Endodermal cell (in vitro differentiated cells): ENCODE data around the gene SH3GL1. TPM values are rescaled to one million over a fixed set of nuclear protein-coding genes. Genes with fewer than 3 reads are reported as not detected.

Experiments
- DNase-seq: peaks from one replicate; pipeline ENCODE4 v3.0.0-alpha.2; 2017
- H3K27ac ChIP-seq: 2 replicates; pipeline ENCODE4 v1.5.1; 2013; ENCODE audit warnings: mild to moderate bottlenecking, low read depth, low read length, moderate library complexity
- H3K27me3 ChIP-seq: 2 replicates; pipeline ENCODE4 v1.6.1; 2013; ENCODE audit warnings: mild to moderate bottlenecking, low read length, moderate library complexity; ENCODE audit not compliant: insufficient read depth, control insufficient read depth, poor library complexity, severe bottlenecking
- H3K36me3 ChIP-seq: 2 replicates; pipeline ENCODE4 v1.7.0; 2013; ENCODE audit warnings: mild to moderate bottlenecking, low read length, moderate library complexity; ENCODE audit not compliant: control insufficient read depth, insufficient read depth
- H3K4me1 ChIP-seq: one replicate; pipeline ENCODE4 v1.7.0; 2013; ENCODE audit warnings: low read length; ENCODE audit not compliant: control insufficient read depth, insufficient read depth
- H3K4me3 ChIP-seq: 2 replicates; pipeline ENCODE4 v1.5.1; 2013; ENCODE audit warnings: mild to moderate bottlenecking, low read length, moderate library complexity
- H3K9ac ChIP-seq: 2 replicates; pipeline ENCODE4 v1.6.1; 2013; ENCODE audit warnings: mild to moderate bottlenecking, low read length, moderate library complexity; ENCODE audit not compliant: poor library complexity, severe bottlenecking; ENCODE audit errors: extremely low read depth
- H3K9me3 ChIP-seq: 2 replicates; pipeline ENCODE4 v1.6.1; 2013; ENCODE audit warnings: mild to moderate bottlenecking, low read length, moderate library complexity; ENCODE audit not compliant: control insufficient read depth
- H3K27ac Mint-ChIP-seq: 2 replicates; pipeline ENCODE4 v1.8.0; 2020; ENCODE audit warnings: mixed read lengths
- H3K27me3 Mint-ChIP-seq: 2 replicates; pipeline ENCODE4 v1.8.0; 2021; ENCODE audit warnings: mild to moderate bottlenecking, mixed read lengths; ENCODE audit not compliant: insufficient read depth
- H3K36me3 Mint-ChIP-seq: 2 replicates; pipeline ENCODE4 v1.8.0; 2020; ENCODE audit warnings: low read depth, mixed read lengths
- H3K4me1 Mint-ChIP-seq: 2 replicates; pipeline ENCODE4 v1.8.0; 2020; ENCODE audit warnings: mixed read lengths
- H3K4me3 Mint-ChIP-seq: 2 replicates; pipeline ENCODE4 v1.8.0; 2020; ENCODE audit warnings: mild to moderate bottlenecking, moderate library complexity, mixed read lengths
- H3K9me3 Mint-ChIP-seq: 2 replicates; pipeline ENCODE4 v1.8.0; 2020; ENCODE audit warnings: mild to moderate bottlenecking, mixed read lengths
- WGBS, 2 experiments: methylation state at CpG; one replicate each; pipeline versions ENCODE4 v1.1.5 to v1.1.7; 2013; ENCODE audit warnings: missing lambda C conversion rate in 2 of 2, mixed read lengths in 1 of 2; ENCODE audit not compliant: insufficient coverage in 1 of 2, insufficient read length in 1 of 2; 5-methylcytosine and 5-hydroxymethylcytosine counted together
- total RNA-seq, 2 donors: library from RNA; stranded (reverse); fragmentation: NEBNext Ultra II Directional in 1 of 2; extraction: Animal tissue kit (Norgen Biotek cat#: 25700) in 1 of 2; gene quantifications; 2 replicates in 1 of 2; 3 replicates in 1 of 2; pipeline ENCODE4 v1.2.1, GENCODE V29; 2021
- TF ChIP-seq, protein P1 (sequence below): fragments of 200-600 bp; sonication (generic); conservative IDR thresholded peaks from 2 replicates; pipeline ENCODE4 v1.5.0; 2021; ENCODE audit warnings: antibody characterized with exemption, mild to moderate bottlenecking

Gene SH3GL1
- total RNA-seq, 2 donors from 2014 or later = 76.8 to 77.0 TPM

GRCh38 chr19:4354282-4354681, 46.1 kb downstream of the SH3GL1 start:
- Histone ChIP-seq H3K4me3 (no peak overlapping the region), H3K4me1 (no peaks in the 10 kb centered on the region), H3K36me3 (peaks cover 40% of the 10 kb centered on the region), H3K9ac (no peak overlapping the region), H3K27me3 (no peaks in the 10 kb centered on the region), H3K27ac (no peak overlapping the region), H3K9me3 (no peaks in the 10 kb centered on the region)
- WGBS, 2 experiments = 91 to 92% methylated on average over 11 to 12 of the region's 12 CpGs
- no peak overlapping the region for H3K4me3 Mint-ChIP-seq
- H3K4me1 Mint-ChIP-seq = no peaks in the 10 kb centered on the region
- no peaks in the 10 kb centered on the region for H3K9me3 Mint-ChIP-seq
- TF ChIP-seq, protein P1, sequence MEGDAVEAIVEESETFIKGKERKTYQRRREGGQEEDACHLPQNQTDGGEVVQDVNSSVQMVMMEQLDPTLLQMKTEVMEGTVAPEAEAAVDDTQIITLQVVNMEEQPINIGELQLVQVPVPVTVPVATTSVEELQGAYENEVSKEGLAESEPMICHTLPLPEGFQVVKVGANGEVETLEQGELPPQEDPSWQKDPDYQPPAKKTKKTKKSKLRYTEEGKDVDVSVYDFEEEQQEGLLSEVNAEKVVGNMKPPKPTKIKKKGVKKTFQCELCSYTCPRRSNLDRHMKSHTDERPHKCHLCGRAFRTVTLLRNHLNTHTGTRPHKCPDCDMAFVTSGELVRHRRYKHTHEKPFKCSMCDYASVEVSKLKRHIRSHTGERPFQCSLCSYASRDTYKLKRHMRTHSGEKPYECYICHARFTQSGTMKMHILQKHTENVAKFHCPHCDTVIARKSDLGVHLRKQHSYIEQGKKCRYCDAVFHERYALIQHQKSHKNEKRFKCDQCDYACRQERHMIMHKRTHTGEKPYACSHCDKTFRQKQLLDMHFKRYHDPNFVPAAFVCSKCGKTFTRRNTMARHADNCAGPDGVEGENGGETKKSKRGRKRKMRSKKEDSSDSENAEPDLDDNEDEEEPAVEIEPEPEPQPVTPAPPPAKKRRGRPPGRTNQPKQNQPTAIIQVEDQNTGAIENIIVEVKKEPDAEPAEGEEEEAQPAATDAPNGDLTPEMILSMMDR = no peak
- no peaks in the 10 kb centered on the region for H3K27me3 Mint-ChIP-seq
- no peak overlapping the region for H3K27ac Mint-ChIP-seq
- peaks cover 26% of the 10 kb centered on the region for H3K36me3 Mint-ChIP-seq
- DNase-seq = no peak

- Mint-ChIP-seq H3K9me3 (no peaks in the 10 kb centered on the region), H3K4me1 (no peaks in the 10 kb centered on the region), H3K27me3 (no peaks in the 10 kb centered on the region), H3K27ac (peak overlapping the region; percentile 68), H3K4me3 (no peak overlapping the region), H3K36me3 (peaks cover 33% of the 10 kb centered on the region)
- Histone ChIP-seq H3K4me3 (no peak overlapping the region), H3K27me3 (no peaks in the 10 kb centered on the region), H3K4me1 (no peaks in the 10 kb centered on the region), H3K9ac (no peak overlapping the region), H3K9me3 (no peaks in the 10 kb centered on the region), H3K36me3 (peaks cover 47% of the 10 kb centered on the region), H3K27ac (no peak overlapping the region)
- peak; percentile 91 for DNase-seq
- 58 to 68% methylated on average over 3 to 9 of the region's 9 CpGs for WGBS, 2 experiments
- TF ChIP-seq, protein P1 = peak; percentile 96
These were observed 47.6 kb downstream of the SH3GL1 start for GRCh38 chr19:4352701-4353121.

- H3K4me1 ChIP-seq = no peaks in the 10 kb centered on the region
- TF ChIP-seq, protein P1 = no peak
- H3K27me3 ChIP-seq = no peaks in the 10 kb centered on the region
- WGBS, 2 experiments = 87 to 96% methylated on average over 5 to 9 of the region's 9 CpGs
- H3K9me3 ChIP-seq = no peaks in the 10 kb centered on the region
- no peak for DNase-seq
- H3K4me3 ChIP-seq = no peak overlapping the region
- Mint-ChIP-seq H3K27ac (peak overlapping the region; percentile 17), H3K4me3 (no peak overlapping the region), H3K4me1 (no peaks in the 10 kb centered on the region), H3K27me3 (no peaks in the 10 kb centered on the region), H3K36me3 (peaks cover 47% of the 10 kb centered on the region), H3K9me3 (no peaks in the 10 kb centered on the region)
- peaks cover 60% of the 10 kb centered on the region for H3K36me3 ChIP-seq
- no peak overlapping the region for H3K27ac ChIP-seq
- H3K9ac ChIP-seq = no peak overlapping the region
These were observed 49.6 kb downstream of the SH3GL1 start for GRCh38 chr19:4350726-4351125.
